Measurements from ENCODE around the gene PKNOX2.

PKNOX2 gene

DNA sequence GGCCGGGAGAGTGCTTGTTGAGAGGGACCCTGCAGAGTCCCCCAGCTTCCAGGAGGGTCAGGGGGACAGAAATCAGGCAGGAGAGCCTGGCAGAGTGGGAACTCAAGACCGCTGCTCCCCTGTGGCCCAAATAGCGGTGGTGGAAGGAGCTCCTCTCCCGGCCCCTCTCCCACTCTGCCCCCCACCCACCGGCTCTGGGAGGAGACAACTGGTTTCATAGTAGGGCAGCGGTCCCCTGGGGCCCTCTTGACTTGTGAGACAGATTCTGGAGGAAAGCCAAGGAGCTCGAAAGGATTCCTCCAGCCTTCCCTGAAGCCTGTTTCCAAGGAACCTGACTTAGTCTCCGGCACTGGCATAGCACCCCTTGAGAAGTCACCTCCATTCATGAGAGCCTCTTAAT, 10.1 kb downstream of the PKNOX2 start:
- DNase-seq, result no peak

DNA sequence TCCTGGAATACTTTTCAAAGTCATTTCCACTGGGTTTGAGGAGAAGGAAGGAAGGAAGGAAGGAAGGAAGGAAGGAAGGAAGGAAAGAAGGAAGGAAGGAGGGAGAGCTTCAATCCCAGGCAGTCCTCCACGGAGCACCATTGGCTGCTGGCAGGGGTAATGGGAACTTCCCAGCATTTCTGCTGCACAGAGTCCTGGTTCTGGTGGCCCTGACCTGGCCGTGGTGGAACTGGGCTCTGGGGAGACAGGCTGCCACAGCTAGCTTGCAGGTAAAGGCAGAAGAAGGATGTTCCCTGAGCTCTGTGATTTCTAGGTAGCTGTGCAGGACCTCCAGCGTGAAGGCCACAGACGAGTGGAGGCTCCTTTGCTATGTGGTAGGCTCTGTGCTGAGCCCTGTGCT, 10.6 kb downstream of the PKNOX2 start:
- no peak for DNase-seq

DNA sequence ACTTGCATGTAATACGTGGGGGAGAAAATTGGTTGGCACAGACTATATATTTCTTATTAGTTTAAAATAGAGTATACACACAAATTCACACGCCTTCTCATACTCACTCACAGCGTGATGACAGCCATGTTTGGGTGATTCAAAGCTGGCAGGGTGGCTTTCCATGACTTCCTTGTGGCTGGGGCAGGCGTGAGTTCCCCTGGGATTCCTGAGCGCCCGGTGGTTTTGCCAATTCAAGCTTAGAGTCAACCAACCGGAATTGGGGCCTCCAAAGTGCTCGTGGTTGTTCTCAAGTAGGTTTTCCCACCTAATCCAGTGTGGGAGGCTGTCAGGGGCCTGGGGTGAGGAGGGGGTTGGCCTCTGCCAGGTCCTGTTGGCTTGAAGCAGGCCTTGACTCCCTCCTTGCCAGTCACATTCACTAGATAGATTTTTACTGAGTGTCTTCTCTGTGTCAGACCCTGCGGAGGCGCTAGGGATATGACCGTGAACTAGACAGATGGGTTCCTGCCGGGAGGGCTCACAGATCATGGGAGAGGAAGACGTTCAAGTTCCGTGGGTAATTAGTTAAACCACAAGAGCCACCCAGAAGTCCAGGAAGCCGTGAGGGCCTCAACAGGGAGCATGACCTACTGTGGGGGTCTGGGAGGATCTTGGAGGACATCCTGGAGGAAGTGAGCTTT, 11.5 kb downstream of the PKNOX2 start:
- no peak for DNase-seq

DNA sequence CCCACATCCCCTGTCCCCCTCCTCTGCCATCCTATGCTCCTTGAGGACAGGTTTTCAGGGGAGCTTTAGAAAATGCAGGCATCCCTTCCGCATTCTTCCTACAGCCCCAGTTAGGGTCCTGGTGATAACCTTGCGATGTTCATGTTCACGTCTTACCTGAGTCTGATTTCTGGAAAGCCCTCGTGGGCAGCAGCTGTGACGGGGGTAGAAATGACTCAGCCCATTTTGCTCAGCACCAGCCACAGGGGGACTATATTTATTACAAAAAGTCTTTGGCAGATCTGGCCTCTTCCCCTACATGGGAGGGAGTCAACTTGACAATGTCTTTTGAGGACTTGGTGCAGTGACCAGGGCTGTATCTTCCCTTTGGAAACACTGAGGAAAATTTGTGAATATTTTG, 12.3 kb downstream of the PKNOX2 start:
- DNase-seq, result no peak

DNA sequence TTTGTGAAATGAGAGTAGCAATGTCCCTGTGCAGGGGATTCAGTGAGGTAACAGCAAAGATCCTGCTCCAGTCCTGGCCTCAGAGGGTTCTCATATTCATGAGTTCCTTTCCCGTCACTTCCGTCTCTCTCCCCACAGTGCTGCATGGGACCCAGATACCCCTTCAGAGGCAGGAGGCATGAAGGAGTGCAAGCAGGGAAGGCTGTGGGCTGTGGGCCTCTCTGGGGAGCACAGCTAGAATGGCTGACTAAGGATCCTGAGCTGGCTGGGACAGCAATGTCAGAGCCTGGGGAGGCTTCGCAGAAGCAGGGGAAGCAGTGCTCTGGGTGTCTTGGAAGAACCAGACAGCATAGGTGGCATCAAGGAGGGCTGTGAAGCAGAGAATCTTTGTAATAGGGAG, 13.0 kb downstream of the PKNOX2 start:
- no peak for DNase-seq

DNA sequence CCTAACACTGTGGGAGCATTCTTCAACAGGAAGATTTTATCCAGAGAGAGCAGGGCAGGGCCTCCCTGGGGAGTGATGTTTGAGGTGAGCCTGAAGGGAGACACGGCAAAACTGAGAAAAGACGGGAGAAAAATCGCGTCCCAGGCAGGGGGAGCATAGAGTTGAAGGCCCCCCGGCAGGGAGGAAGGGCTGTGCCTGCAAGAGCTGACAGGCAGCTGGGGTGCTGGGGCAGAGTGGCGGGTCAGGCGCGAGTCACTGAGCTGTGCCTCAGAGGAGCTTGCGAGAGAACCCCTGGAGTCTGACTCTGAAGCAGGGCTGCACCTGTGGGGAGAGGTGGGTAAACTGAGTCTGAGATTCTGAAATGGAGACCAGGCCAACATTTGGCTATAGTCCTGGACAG, 14.8 kb downstream of the PKNOX2 start:
- no peak for DNase-seq

DNA sequence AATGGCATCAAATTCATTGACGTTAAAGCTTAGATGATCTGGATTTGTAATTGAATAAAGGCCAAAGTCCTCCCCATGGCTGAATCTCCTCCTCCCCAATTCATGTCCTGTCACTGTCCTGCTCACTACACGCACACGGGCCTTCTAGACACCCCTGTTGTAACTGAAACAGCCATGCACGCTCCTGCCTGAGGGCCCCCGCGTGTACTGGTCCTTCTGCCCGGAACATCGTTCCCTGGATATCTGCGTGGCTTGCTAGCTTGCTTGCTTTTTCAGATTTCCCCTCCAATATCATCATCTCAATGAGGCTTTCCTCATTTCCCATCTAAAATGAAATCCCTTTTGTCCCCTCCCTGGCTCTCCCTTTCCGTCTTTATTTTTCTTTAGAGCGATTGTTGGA, 15.3 kb downstream of the PKNOX2 start:
- DNase-seq, result no peak

DNA sequence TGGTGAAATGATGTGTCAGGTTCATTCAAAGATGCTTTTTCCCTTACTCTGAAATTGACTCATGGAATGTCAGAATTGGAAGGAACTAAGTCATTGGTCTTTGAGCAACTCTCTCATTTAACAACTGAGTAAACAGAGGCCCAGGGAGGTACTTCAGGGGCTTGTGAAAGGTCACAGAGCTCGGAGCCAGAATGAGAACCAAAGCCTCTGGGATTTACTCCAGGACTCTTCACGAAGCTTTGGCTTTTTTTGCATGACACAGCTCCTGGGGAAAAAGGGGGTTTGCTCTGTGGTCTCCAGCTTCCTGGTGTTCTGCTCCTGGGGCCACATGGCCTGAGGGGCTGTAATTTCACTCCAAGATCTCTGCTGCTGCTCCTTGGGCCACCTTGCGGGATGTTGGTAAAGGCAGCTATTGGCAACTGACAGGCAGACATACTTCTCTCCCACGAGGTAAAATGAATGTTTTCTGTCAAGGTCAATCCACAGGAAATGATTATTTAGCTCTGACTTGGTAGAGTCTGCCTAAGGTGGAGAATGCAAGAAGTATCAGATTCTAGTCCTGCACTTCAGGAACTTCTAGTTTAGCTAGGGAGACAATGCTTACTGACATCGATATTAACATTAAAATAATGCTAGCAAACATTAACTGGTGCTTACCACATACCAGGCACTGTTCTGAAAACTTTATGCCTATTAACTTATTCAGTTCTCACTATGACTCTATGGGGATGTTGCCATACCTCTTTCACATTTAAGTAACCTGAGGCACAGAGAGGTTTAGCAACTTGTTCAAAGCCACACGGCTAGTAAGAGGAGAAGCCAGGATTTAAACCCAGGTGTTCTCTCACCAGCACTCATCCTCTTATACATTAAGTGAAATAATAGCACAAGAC, 16.1 kb downstream of the PKNOX2 start:
- DNase-seq, result no peak

DNA sequence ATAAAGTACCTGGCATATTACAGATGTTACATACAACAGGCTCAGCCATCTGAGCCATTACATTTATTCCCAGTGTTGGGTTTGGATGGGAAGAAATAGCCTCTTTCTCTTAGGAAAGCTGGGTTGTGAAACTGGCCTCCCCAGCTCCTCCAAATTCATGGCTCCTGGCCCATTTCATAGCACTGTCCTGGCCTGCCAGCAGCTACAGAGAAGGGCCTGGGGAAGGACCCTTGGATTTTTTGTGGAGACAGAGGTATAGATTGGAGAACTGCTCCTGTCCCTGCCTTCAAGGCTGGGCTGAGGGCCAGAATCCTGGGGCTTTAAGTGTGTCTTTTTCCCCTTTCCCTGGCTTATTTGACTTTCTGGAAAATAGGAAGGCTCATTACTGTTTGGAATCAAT, 18.0 kb downstream of the PKNOX2 start:
- no peak for DNase-seq

DNA sequence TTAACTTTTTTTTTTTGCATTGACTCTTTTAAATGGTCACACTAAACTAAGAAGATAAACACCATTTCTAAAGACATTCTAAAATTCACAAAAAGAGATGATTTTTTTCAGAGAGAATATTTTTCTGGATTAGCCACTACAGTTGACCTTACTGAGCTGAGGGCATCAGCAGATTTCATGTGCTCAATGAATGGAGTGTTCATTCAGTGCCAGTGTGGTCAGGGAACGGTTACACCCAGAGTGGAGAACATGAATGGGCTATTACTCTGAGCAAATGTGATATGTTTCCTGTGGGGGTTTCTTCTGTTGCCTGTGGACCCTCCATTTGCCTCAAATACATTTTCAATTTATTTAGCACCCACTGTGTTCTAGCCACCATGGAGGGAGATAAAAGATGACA, 19.1 kb downstream of the PKNOX2 start:
- no peak for DNase-seq

DNA sequence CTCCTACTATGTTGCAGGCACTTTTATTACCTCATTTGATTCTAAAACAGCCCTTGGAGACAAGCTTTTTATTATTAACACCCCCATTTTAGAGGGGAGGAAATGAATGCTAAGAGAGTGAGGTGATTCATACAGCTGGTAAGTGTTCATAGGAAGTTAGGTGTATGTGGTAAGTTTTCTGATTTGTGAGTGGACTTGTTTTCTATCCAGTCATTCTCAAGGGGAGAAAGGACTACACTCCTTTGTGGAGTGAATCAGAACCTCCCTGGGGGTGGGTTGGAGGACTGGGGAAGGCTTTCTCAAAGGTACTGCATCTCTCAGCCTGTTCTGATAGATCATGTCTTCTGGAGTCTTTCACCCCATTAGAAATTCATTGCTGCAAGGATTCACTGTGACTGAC, 23.5 kb downstream of the PKNOX2 start:
- no peak for DNase-seq

DNA sequence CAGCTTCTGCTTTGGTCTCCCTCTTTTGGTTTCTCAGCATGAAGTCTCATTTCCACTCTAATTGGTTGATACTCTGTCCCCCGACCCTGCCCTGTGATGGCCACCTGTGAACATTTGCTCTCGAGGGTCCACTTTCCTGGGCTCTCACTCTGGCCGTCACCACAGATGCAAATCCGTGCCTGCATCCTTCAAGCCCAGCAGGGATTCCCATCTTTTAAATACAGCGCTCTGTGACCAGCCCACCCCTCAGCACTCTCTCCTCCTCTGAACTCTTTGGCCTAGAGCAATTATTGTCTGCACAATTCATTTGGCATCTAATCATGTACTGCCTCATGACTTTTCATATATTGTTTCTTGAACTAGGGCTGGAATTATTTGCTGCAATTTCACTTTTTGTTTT, 26.0 kb downstream of the PKNOX2 start:
- no peak for DNase-seq

DNA sequence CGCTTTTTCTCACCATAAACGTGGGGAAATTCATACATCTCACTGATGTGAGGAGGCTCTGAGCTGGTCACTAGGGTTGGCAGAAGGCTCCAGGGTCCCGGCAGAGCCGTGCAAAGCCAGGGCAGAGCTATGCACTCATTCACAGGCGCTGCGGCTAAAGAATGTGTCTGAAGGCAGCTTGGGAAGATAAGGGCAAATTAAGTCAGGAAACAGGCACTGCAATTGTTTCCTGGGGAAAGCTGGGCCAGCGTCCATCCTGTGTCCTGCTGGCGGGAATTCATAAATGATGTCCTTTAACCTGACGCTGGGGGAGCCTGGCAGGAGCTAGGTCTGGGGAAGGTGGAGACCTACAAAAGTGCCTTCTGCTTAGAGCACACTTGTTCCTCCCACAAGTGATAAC, 27.6 kb downstream of the PKNOX2 start:
- no peak for DNase-seq

DNA sequence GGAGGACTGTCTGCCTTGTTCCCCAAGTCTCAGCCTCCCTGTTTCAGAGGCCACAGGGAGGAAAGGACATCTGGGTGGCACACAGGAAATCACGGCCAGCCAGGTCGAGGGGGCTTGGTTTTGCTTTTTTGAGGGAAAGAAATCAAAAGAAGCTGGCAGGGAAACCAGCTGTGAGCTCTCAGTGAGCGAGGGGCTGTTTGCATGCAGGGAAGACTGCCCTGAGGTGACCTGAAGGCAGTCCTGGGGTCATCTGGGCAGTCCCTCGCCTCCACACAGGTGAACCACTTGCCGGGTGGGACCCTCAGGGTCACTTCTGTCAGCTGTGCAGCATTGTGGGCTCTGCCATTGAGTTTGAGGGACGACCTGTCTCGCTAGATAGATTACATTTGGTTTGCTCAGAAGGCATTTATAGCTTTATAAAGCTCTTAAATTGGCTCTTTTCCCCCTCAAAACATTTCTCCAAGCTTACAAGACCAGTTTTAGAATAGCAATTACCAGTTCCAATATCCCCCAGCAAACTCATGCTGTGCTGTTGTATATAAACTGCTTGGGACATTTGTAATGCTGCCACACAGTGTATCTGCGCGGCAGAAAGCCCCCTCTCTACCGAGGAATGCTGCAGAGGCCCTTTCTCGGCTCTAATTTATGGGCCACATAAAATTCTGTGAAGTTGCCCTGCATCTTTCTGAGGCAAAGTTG, 28.3 kb downstream of the PKNOX2 start:
- no peak for DNase-seq

DNA sequence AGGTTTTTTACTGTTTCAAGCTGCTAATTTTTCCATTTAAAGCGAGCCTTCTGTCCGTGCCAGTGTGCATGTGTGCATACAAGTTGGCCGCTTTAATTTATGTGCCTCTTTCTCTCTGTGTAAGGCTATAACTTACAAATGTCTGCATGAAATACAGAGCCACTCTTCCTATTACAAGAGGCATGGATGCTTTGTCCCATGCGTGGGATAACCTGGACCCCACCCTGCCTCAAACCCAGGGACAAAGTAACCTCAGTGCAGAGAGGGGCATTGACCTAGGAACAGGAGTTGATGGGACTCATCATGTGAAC, 28.8 kb downstream of the PKNOX2 start:
- no peak for DNase-seq

DNA sequence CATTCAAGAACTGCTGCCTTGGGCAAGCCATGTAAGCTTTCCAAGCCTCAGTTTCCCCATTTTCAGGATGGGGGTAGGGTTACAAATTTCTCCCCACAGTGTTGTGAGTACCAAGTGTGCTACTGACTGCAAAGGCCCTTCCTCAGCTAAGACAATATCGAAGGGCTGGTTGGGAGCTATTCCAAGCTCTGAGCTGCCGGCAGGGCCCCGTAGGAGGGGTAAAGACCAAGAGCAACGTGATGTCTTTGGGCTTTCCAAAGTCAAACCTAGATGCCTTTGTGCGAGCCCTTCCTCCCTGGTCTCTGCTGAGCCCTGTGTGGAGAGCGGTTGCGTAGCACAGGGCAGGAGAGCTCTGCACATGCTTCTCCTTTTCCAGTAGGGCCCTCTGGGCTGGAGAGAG, 29.3 kb downstream of the PKNOX2 start:
- no peak for DNase-seq

DNA sequence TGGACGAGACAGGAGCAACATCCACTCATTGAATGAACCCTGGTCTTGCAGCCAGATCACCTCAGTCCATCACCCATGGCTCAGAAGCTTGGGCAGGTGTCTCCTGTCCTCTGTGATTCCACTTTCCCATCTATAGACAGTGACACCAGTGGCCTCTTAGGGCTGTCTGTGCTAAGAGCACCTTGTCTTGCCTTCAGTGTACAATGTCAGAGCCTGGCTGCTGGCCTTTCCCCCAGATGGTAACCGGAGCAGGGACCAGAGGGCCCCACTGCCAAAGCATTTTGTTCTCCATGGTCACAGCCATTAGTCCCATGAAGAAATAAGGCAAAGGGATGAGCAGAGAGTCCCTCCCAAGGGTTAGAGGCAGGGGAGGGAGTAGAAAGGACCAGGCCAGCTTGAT, 35.4 kb downstream of the PKNOX2 start:
- DNase-seq, result no peak

DNA sequence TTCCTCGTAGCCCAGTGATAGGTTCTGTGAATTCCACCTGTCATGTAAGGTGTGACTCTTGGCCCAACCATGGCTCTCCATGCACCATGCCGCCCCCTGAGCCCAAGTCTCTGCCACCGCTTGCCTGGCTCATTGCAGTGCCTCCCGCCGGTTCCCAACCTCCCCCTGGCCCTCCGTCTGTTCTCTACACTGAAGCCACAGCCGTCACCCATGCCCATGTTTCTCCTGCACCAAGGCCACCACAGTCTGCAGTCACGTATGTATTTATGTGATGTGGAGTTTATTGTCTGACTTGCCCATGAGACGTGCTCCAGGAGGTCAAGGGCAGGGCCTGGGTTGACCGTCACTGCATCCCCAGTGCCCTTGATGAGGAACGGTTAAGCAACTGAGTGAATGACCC, 35.9 kb downstream of the PKNOX2 start:
- DNase-seq, result no peak

DNA sequence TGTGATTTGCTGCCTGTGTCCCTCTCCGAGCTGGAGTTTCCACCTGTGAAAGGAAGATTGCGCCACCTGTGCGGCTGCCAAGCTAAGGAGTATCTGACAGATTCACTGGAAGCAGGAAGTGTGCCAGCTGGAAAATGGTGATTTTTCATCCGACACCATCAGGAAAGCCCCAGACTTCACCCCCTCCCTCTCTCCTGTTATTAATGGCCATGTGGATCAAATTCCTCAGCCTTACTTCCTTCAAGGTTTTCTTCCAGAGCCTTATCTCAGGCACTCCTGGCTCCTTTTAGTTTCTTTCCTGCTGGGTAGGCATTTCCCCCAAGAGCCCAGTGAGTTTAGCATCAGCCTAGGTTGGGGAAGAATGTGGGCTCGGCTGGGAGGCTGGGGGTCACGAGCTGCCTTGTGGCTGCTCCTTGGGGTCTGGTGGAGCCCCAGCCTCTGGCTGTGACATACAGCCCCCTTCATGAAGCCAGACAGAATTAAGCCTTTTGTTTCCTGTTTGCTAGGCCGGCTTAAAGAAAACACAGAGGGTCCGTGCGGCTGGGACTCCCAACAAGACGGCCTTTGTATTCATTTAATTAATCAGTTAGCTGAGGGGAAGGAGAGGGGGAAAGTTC, 37.1 kb downstream of the PKNOX2 start:
- DNase-seq, result no peak

DNA sequence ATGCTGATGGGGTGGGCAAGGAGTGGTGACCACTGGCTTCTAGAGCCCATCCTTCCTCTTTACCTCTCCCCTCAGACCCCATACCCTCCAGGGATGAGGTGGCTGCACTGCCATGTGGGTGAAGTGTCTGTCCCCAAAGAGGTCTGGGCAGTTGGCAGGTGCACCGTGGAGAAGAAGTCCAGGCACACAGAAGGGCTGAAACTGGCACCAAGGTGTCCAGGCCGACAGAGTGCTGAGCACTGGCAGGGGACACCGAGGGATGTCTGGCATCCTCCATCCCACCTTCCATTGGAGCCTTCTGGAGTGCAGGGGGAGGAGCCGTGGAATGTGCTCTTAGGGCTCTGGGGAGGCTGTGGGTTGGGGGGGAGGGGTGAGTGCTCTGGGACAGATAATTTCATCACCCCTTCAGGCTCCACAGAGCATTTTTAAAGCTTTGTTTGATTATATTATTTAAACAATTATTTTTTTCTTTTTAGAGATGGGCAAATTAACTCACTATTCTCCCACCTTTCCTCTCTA, 37.9 kb downstream of the PKNOX2 start:
- DNase-seq, result no peak

DNA sequence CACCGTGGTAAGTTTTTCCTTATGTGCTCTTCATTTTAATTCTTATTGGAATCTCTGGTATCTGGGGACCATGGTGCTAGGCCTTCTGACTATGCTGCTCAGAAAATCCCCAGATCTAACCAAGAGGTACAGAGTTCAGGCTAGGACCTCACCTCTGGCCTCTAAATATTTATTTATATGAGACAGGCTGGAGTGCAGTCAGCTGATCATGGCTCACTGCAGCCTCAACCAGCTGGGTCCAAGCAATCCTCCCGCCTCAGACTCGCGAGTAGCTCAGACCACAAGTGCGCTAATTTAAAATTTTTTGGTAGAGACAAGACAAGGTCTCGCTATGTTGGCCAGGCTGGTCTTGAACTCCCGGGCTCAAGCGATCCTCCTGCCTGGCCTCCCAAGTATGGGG, 38.4 kb downstream of the PKNOX2 start:
- DNase-seq, result no peak

DNA sequence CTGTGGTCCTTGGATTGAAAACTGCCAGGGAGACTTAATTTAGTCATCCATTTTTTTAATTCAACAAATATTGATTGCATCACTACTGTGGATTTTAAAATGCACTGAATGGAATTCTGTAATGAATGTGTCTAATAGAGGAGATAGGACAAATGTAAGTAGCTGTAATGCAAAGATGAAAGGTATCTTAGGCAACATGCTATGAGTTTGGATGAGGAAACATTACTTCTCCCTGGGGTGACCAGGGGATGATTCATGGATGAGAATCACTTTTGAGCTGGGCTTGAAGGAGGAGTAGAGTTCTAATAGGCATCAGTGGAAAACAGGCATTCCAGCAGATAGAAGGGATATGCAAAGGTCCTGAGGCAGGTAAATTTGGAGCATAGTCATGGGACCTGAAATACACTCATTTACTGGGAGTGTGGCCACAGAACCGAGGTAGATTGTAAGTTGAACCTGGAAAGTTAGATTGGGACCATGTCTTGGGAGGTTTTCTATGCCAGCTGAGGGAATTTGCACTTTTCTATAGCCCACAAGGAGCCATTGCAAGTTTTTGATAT, 43.4 kb downstream of the PKNOX2 start:
- no peak for DNase-seq

DNA sequence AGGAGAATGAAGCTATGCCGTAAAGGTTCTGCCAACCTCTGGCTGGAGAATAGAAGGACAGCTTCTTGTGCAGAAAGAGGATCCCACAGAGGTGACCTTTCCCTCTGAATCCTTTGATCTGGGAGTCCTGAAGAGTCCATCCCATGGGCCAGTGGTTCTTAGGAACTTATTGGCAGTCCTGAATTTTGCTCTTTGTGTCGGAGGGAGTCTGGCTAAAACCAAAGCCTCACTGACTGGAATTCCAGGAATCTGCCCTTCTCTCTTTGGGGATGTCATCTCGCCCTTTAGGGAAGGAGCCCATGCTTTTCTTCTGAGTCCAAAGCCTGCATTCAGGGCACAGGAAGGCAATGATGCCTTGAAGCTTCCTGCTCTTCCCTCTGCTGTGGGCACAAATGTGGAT, 45.5 kb downstream of the PKNOX2 start:
- DNase-seq, result no peak
